HepG2 (cell line): ENCODE data around the gene AMPH. TPM values are rescaled to one million over a fixed set of nuclear protein-coding genes. Genes with fewer than 3 reads are reported as not detected.

Source experiments
- ATAC-seq: fragments of 200-7000 bp; cut with Tn5 transposase; 3 replicates; pipeline ENCODE4 v1.9.1; 2020; ENCODE audit warnings: mild to moderate bottlenecking, moderate library complexity
- BruUV-seq: library from RNA; stranded (reverse); fragments of 400-500 nt; replicated peaks from 2 replicates; lab custom pipeline; 2021; lab: Mats Ljungman, UMichigan
- CTCF ChIA-PET: fragments of 300-600 bp; formaldehyde crosslinking; extraction: SDS; loops from one replicate; lab custom pipeline; 2021; ENCODE audit warnings: low total read pairs, inconsistent platforms, low intra/inter-chr PET ratio; lab: Yijun Ruan, JAX
- POLR2A ChIA-PET: fragments of 350-600 bp; sonication (Branson Sonifier 250); formaldehyde crosslinking; loops from one replicate; lab custom pipeline; 2020; ENCODE audit warnings: antibody characterized with exemption, inconsistent platforms; lab: Yijun Ruan, JAX
- DNase-seq: peaks from one replicate; pipeline ENCODE4 v3.0.0-alpha.2; 2015; ENCODE audit warnings: low spot score
- FAIRE-seq: peaks from 3 replicates; lab custom pipeline; 2011; peaks lifted over from hg19 to GRCh38; lab: Jason Lieb, UNC
- H2AFZ ChIP-seq: one replicate; pipeline ENCODE4 v1.6.1; 2011; ENCODE audit warnings: low read length, inconsistent platforms
- H3K27ac ChIP-seq: fragments of 300-600 bp; 3 replicates; pipeline ENCODE4 v1.8.0; 2011; ENCODE audit warnings: mixed run types, mild to moderate bottlenecking, mixed read lengths, low read length, inconsistent platforms; ENCODE audit not compliant: insufficient read depth; ENCODE audit errors: extremely low read length
- H3K27me3 ChIP-seq, 2 experiments: fragments of 200-600 bp in 1 of 2; 2 replicates in 1 of 2; 3 replicates in 1 of 2; pipeline versions ENCODE4 v1.6.0 to v1.8.0; 2011; ENCODE audit warnings: low read length in 2 of 2, mild to moderate bottlenecking in 2 of 2, moderate library complexity in 2 of 2, inconsistent platforms in 1 of 2; ENCODE audit not compliant: insufficient read depth in 2 of 2, control insufficient read depth in 1 of 2
- H3K36me3 ChIP-seq, 2 experiments: fragments of 200-600 bp in 1 of 2; replicated peaks in 1 of 2; 2 replicates in 1 of 2; 3 replicates in 1 of 2; pipeline versions ENCODE4 v1.5.1 to v1.8.0; 2011; ENCODE audit warnings: low read length in 2 of 2, inconsistent platforms in 1 of 2; ENCODE audit not compliant: insufficient read depth in 2 of 2, control insufficient read depth in 1 of 2
- H3K4me1 ChIP-seq: 2 replicates; pipeline ENCODE4 v1.5.1; 2012; ENCODE audit warnings: low read length, inconsistent platforms; ENCODE audit not compliant: insufficient read depth
- H3K4me2 ChIP-seq: 2 replicates; pipeline ENCODE4 v1.6.0; 2011; ENCODE audit warnings: low read depth, low read length, inconsistent platforms
- H3K4me3 ChIP-seq, 3 experiments: fragments of 200-600 bp in 1 of 3; sonication (generic), shearing (Covaris generic) in 1 of 3; replicated peaks in 1 of 3; 2 replicates each; pipeline ENCODE4 v1.5.1; 2011 to 2016; ENCODE audit warnings: low read length in 3 of 3, inconsistent platforms in 2 of 3, low read depth in 2 of 3, mild to moderate bottlenecking in 2 of 3, control low read depth in 1 of 3, mixed read lengths in 1 of 3; ENCODE audit not compliant: insufficient read depth in 1 of 3
- H3K79me2 ChIP-seq: one replicate; pipeline ENCODE4 v1.6.1; 2011; ENCODE audit warnings: low read length, inconsistent platforms; ENCODE audit not compliant: insufficient read depth
- H3K9ac ChIP-seq: 2 replicates; pipeline ENCODE4 v1.6.0; 2011; ENCODE audit warnings: mild to moderate bottlenecking, low read depth, low read length, inconsistent platforms; ENCODE audit not compliant: insufficient read depth
- H3K9me3 ChIP-seq: 2 replicates; pipeline ENCODE4 v1.5.1; 2012; ENCODE audit warnings: mild to moderate bottlenecking, low read length
- H4K20me1 ChIP-seq: 2 replicates; pipeline ENCODE4 v1.6.0; 2011; ENCODE audit warnings: inconsistent platforms, mild to moderate bottlenecking, low read length, moderate library complexity; ENCODE audit not compliant: insufficient read depth
- BORCS8-MEF2B ChIP-seq: sonication (generic); formaldehyde crosslinking; IDR thresholded peaks from 2 replicates; pipeline ENCODE4 v1.8.0; 2022; ENCODE audit warnings: mild to moderate bottlenecking, missing genetic modification reagents
- EHMT2 ChIP-seq: fragments of 200-600 bp; sonication (generic); IDR thresholded peaks from 2 replicates; pipeline ENCODE4 v1.7.0; 2017; ENCODE audit warnings: antibody characterized with exemption, low read depth, low read length, borderline replicate concordance
- ELF4 ChIP-seq: sonication (generic); formaldehyde crosslinking; IDR thresholded peaks from 2 replicates; pipeline ENCODE4 v1.5.0; 2020; ENCODE audit warnings: missing genetic modification reagents, mild to moderate bottlenecking, moderate library complexity, borderline replicate concordance
- HDAC6 ChIP-seq: fragments of 200-600 bp; sonication (generic); IDR thresholded peaks from 2 replicates; pipeline ENCODE4 v1.7.0; 2017; ENCODE audit warnings: mild to moderate bottlenecking, antibody characterized with exemption, low read length, low read depth
- NFIC ChIP-seq: IDR thresholded peaks from 2 replicates; pipeline ENCODE4 v1.6.1; 2012; ENCODE audit warnings: mild to moderate bottlenecking, low read length, inconsistent platforms
- POLR2G ChIP-seq: fragments of 200-400 bp; formaldehyde crosslinking; IDR thresholded peaks from 2 replicates; pipeline ENCODE4 v1.6.1; 2018; ENCODE audit warnings: mild to moderate bottlenecking, low read depth, low read length, moderate library complexity
- SALL1 ChIP-seq: sonication (generic); formaldehyde crosslinking; IDR thresholded peaks from 2 replicates; pipeline ENCODE4 v1.8.0; 2022; ENCODE audit warnings: mild to moderate bottlenecking, missing genetic modification reagents
- SATB2 ChIP-seq: sonication (generic); formaldehyde crosslinking; IDR thresholded peaks from 2 replicates; pipeline ENCODE4 v1.5.0; 2020; ENCODE audit warnings: missing genetic modification reagents
- WGBS: methylation state at CpG from one replicate; pipeline ENCODE4 v1.1.6; 2017; ENCODE audit warnings: low lambda C conversion rate; 5-methylcytosine and 5-hydroxymethylcytosine counted together
- in situ Hi-C: cut with HindIII; loops from 2 replicates; pipeline ENCODE4 v1.10.0; 2017; ENCODE audit warnings: low pct_unique_long_range_greater_than_20kb; ENCODE audit not compliant: extremely low pct_ligation_motif_present
- intact Hi-C: fragments of 100-400 bp; cut with micrococcal nuclease; formaldehyde crosslinking; loops from one replicate; pipeline ENCODE4 v1.10.0; 2022; ENCODE audit not compliant: unreplicated experiment
- polyA plus RNA-seq, 8 experiments: library from polyadenylated mRNA; depleted of rRNA in 3 of 8; stranded (reverse) in 7 of 8; unstranded in 1 of 8; fragments of >200 nt; fragmentation: Illumina TruSeq in 4 of 8; extraction: Trizol in 4 of 8; gene quantifications; 2 replicates each; pipeline versions ENCODE4 v1.2.1 to v1.2.3, GENCODE V29; 2011 to 2016; ENCODE audit warnings: low read depth in 4 of 8, missing spikeins in 1 of 8, mixed read lengths in 1 of 8; ENCODE audit not compliant: insufficient read depth in 1 of 8
- total RNA-seq, 5 experiments: library from RNA; depleted of rRNA; stranded (reverse); fragments of >200 nt; fragmentation: Illumina TruSeq; extraction: Trizol; gene quantifications; 2 replicates each; pipeline ENCODE4 v1.2.3, GENCODE V29; 2016; ENCODE audit warnings: low read depth in 1 of 5
- TF ChIP-seq, protein P1 (sequence below): sonication (generic); formaldehyde crosslinking; IDR thresholded peaks from 2 replicates; pipeline ENCODE4 v1.4.0; 2020; ENCODE audit warnings: missing genetic modification reagents
- TF ChIP-seq, protein P2 (sequence below): sonication (generic); formaldehyde crosslinking; IDR thresholded peaks from 2 replicates; pipeline ENCODE4 v1.4.0; 2020; ENCODE audit warnings: missing genetic modification reagents, low read depth, mild to moderate bottlenecking, borderline replicate concordance

Gene AMPH
- total and polyA plus RNA-seq, 2 of the 13 experiments (the other 11 are each of a cell fraction or from before 2014, with no cell fraction given), result not detected

DNA sequence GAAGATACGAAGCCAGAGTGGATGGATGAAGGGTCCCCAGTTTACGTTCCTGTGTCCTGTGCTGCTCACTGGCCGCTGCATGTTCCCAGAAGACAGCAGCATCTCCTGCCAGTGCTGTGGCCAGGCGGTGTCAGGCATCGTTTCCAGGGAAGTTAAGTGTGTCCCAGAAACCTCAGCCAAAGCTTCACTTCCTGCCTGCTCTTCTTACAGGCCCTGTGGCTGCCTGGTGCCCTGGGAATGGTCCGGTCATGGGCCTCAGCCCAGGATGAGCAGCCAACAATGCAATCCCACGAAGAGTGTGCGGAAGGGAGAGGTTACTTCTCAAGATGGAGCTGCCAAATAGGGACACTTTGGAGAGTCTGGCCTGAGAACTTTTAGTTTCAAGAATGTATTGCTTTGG is 258.0 kb downstream of the AMPH start:
- intact Hi-C loops (no loop called here), in situ Hi-C loops (no loop called here)
- CTCF ChIA-PET, result no interaction called here
- Histone ChIP-seq H3K27me3 (no peaks in the 10 kb centered on the region; a peak in 1 of 5 replicates), H4K20me1 (no peaks in the 10 kb centered on the region), H3K4me3 (no peak overlapping the region), H3K36me3 (no peaks in the 10 kb centered on the region), H3K79me2 (no peaks in the 10 kb centered on the region), H3K9me3 (no peaks in the 10 kb centered on the region), H2AFZ (no peak overlapping the region), H3K4me2 (no peak overlapping the region), H3K4me1 (no peaks in the 10 kb centered on the region), H3K9ac (no peak overlapping the region), H3K27ac (no peak overlapping the region)
- TF ChIP-seq POLR2G (no peak), HDAC6 (no peak), SALL1 (CRISPR knock-in tag) (no peak), SATB2 (no peak), NFIC (no peak), EHMT2 (no peak)
- TF ChIP-seq, protein P1, sequence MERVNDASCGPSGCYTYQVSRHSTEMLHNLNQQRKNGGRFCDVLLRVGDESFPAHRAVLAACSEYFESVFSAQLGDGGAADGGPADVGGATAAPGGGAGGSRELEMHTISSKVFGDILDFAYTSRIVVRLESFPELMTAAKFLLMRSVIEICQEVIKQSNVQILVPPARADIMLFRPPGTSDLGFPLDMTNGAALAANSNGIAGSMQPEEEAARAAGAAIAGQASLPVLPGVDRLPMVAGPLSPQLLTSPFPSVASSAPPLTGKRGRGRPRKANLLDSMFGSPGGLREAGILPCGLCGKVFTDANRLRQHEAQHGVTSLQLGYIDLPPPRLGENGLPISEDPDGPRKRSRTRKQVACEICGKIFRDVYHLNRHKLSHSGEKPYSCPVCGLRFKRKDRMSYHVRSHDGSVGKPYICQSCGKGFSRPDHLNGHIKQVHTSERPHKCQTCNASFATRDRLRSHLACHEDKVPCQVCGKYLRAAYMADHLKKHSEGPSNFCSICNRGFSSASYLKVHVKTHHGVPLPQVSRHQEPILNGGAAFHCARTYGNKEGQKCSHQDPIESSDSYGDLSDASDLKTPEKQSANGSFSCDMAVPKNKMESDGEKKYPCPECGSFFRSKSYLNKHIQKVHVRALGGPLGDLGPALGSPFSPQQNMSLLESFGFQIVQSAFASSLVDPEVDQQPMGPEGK (CRISPR knock-in tag), result no peak
- no peak for ATAC-seq
- no peak for DNase-seq
- 30% methylated on average over 7 of the region's 8 CpGs for WGBS
- no TSS peak for BruUV-seq
- no peak for FAIRE-seq
- POLR2A ChIA-PET, result no interaction called here

DNA sequence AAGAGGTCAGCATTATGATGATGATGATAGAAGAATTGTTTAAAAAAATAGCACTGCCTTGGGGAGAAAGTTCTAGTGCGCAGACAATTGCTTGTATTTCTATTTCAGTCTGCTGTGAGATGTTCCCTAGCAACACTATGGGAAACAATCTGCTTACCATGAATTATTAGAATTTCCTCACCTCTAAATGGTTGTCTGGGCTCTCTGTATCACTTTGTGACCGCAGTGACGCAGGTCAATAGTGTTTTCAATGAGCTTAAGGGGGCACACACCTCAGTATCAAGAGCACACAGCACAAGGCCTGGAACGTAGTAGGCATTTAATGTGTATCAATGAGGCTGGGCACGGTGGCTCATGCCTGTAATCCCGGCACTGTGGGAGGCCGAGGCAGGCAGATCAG is 258.9 kb downstream of the AMPH start:
- Histone ChIP-seq H3K9ac (no peak overlapping the region), H3K79me2 (no peaks in the 10 kb centered on the region), H2AFZ (no peak overlapping the region), H3K4me1 (no peaks in the 10 kb centered on the region), H3K27me3 (no peaks in the 10 kb centered on the region; a peak in 1 of 5 replicates), H3K4me2 (no peak overlapping the region), H3K4me3 (no peak overlapping the region), H3K27ac (no peak overlapping the region), H3K36me3 (no peaks in the 10 kb centered on the region), H3K9me3 (no peaks in the 10 kb centered on the region), H4K20me1 (no peaks in the 10 kb centered on the region)
- FAIRE-seq (no peak), ATAC-seq (no peak), DNase-seq (no peak)
- 32% methylated on average over 3 of the region's 7 CpGs for WGBS
- intact Hi-C loops, result no loop called here
- in situ Hi-C loops, result no loop called here
- TF ChIP-seq BORCS8-MEF2B (CRISPR knock-in tag), result no peak
- no peak for TF ChIP-seq ELF4 (CRISPR knock-in tag)
- TF ChIP-seq, protein P2, sequence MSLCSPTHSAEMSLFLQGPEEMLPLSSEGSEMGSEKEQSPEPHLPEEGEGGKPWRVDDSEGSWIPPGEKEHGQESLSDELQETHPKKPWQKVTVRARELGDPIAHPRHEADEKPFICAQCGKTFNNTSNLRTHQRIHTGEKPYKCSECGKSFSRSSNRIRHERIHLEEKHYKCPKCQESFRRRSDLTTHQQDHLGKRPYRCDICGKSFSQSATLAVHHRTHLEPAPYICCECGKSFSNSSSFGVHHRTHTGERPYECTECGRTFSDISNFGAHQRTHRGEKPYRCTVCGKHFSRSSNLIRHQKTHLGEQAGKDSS (CRISPR knock-in tag), result no peak
- ChIA-PET CTCF (no interaction called here), POLR2A (no interaction called here)
- no TSS peak for BruUV-seq
